GM19240 (cell line): ENCODE results near the gene OXSR1.
"Not testable (repeated sequence)": the region's sequence is repeated elsewhere in the genome, so short reads cannot be mapped to it uniquely, and the experiment has no call there.

Experiments used
- DNase-seq: peaks from one replicate; pipeline ENCODE4 v3.0.0; 2011; ENCODE audit warnings: low spot score; ENCODE audit not compliant: insufficient read length

OXSR1 gene

GRCh38 chr3:38222032-38222634 is 56.8 kb downstream of the OXSR1 start:
- no peak for DNase-seq

- no peak for DNase-seq
Observed at GRCh38 chr3:38224357-38224756, 59.0 kb downstream of the OXSR1 start.

- DNase-seq, result no peak
Observed at GRCh38 chr3:38226273-38226672, 60.9 kb downstream of the OXSR1 start.

GRCh38 chr3:38227989-38228388 is 62.7 kb downstream of the OXSR1 start:
- no peak for DNase-seq

GRCh38 chr3:38229036-38229435 is 63.7 kb downstream of the OXSR1 start:
- DNase-seq, result no peak

GRCh38 chr3:38232701-38233100 is 67.4 kb downstream of the OXSR1 start:
- DNase-seq, result no peak

- no peak for DNase-seq
Observed at GRCh38 chr3:38235466-38235865, 70.1 kb downstream of the OXSR1 start.

GRCh38 chr3:38238416-38239008 is 73.2 kb downstream of the OXSR1 start:
- DNase-seq, result no peak

- not testable (repeated sequence) for DNase-seq
Observed at GRCh38 chr3:38242812-38243211, 77.5 kb downstream of the OXSR1 start.

- DNase-seq, result no peak
Observed at GRCh38 chr3:38245930-38246329, 80.6 kb downstream of the OXSR1 start.

GRCh38 chr3:38247366-38248035 is 82.2 kb downstream of the OXSR1 start:
- no peak for DNase-seq

GRCh38 chr3:38250198-38250597 is 84.9 kb downstream of the OXSR1 start:
- no peak for DNase-seq

- no peak for DNase-seq
Observed at GRCh38 chr3:38251197-38251596, 85.9 kb downstream of the OXSR1 start.

- no peak for DNase-seq
Observed at GRCh38 chr3:38253704-38254103, 88.4 kb downstream of the OXSR1 start.

GRCh38 chr3:38254872-38255271 is 89.5 kb downstream of the OXSR1 start:
- DNase-seq, result no peak

- no peak for DNase-seq
Observed at GRCh38 chr3:38255627-38256026, 90.3 kb downstream of the OXSR1 start.

- DNase-seq, result no peak
Observed at GRCh38 chr3:38257583-38257982, 92.2 kb downstream of the OXSR1 start.

- DNase-seq, result no peak
Observed at GRCh38 chr3:38260474-38260873, 95.1 kb downstream of the OXSR1 start.

- no peak for DNase-seq
Observed at GRCh38 chr3:38264353-38264771, 99.0 kb downstream of the OXSR1 start.

GRCh38 chr3:38264779-38265178 is 99.4 kb downstream of the OXSR1 start:
- no peak for DNase-seq

GRCh38 chr3:38265604-38266307 is 100.4 kb downstream of the OXSR1 start, which contains the start of gene SLC22A13:
Gene SLC22A13 (plus strand): TSS chr3:38265812. CDS start chr3:38265861, 49 bp downstream.
- DNase-seq, result no peak

GRCh38 chr3:38266810-38267209 is 101.5 kb downstream of the OXSR1 start:
- DNase-seq, result no peak
